Stimulated activated CD4-positive, alpha-beta T cell treated with anti-CD3 and anti-CD28 coated beads, Interleukin-12 subunit alpha, Interleukin-12 subunit beta, amount 100 ng/mL, for 48 hours (primary cell): ENCODE results near the gene MSH5.

Experiments used
- DNase-seq, 3 donors: peaks; one replicate each; pipeline ENCODE4 v3.0.0-alpha.2; 2020; ENCODE audit warnings: low read depth in 2 of 3, low spot score in 1 of 3

Gene MSH5

DNA sequence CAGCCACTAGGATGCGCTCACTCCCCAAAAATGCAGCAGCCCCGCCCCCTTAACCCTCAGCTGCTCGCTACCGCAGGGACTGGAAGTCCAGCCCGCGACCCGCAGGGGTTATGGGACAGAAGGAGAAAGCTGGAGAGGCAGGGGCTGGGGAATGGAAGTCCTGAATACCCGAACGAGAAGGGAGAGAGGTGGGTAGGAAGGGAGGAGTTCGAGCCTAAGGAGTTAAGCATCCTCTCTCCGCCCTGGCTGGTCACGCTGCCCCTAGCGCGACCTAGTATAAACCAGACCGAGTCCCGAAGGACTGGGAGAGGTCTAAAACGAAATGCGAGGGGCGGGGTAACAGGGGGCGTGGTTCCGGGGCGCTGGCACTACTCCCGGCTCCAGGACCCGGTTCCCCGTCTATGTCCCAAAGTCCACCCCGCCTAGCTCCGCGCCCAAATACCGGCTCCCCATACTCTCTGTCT, 10.3 kb upstream of the MSH5 start:
- DNase-seq = peak; percentile 52 to 79 (median 73)

- peak in 2 of 3 donors; percentile 49 to 54 for DNase-seq
These were observed 9.7 kb upstream of the MSH5 start for GRCh38 chr6:31729979-31730630.

- no peak for DNase-seq
These were observed 9.1 kb upstream of the MSH5 start for GRCh38 chr6:31730631-31731086.

DNA sequence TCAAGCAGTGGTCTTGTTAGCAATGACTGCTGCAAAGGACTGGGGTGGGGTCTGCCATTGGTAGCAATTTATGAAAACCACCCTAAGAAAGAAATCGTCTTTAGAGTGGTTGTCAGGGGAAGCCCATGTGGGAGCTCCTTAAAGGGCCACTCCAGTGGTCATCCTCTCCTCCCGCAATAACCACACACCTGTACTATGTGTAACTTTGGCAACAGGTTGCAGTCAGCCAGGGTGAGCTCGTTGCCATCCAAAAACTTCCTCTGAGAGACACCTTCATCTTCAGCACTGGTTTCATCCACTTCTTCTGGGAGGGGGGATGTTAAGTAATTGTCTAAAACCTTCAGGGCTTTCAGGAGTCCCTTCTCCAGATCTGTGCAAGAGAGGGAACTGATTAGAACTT, 7.8 kb upstream of the MSH5 start:
- no peak for DNase-seq

GRCh38 chr6:31733734-31734133, 6.1 kb upstream of the MSH5 start:
- no peak for DNase-seq

DNA sequence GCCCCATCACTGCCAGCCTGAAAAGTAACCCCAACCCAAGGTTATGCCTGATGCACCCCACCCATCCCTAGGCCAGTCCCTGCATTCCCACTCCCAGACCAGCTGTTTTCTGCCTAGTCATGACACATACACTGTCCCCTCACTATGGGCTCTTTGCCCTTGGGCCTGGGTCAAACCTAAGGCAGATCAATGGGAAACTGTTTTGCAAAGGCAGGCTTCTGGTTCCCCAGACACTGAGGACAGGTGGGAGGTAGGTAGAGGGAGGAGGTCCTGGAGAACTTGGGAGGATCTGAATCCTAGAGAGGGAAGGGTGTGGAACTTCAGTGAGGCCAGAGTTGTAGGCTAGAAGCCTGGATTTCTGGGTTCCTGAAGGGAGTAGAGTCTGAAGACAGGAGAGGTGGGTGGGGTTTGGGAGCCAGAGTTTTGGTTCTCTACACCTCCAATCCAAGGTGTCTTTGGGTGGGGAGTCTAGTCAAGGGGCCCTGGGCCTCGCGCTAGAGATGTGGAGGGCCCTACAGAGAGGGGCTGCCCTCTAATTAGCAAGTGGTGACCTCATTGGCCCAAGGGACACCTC, 5.5 kb upstream of the MSH5 start:
- DNase-seq = no peak

DNA sequence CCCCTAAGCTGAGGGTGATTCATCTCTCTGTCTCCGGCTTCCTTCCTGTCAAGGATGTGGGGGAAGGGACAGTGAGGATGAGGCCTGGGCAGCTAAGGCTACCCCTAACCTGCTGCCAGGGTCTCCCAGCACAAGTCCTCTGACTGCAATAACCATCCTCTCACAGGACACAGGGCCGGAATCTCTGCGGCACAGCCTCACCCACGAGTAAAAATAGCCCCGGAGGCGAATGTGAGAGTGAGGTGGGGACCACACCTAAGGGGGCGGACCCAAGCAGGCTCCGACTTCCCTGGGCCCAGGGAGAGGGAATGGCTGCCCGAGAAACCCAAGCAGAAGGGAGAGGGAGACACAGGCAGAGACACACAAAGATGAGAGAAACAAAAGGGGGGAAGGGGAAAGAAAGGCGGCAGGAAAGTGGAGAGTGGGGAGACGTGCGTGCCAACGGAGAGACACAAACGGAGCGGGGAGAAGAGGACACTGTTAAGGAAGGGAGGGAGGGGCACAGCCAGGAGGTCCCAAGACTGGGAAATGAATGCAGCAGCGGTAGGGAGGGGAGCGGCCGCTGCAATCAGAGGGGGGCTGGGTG, 4.9 kb upstream of the MSH5 start:
- peak in 1 of 3 donors; percentile 31 for DNase-seq

DNA sequence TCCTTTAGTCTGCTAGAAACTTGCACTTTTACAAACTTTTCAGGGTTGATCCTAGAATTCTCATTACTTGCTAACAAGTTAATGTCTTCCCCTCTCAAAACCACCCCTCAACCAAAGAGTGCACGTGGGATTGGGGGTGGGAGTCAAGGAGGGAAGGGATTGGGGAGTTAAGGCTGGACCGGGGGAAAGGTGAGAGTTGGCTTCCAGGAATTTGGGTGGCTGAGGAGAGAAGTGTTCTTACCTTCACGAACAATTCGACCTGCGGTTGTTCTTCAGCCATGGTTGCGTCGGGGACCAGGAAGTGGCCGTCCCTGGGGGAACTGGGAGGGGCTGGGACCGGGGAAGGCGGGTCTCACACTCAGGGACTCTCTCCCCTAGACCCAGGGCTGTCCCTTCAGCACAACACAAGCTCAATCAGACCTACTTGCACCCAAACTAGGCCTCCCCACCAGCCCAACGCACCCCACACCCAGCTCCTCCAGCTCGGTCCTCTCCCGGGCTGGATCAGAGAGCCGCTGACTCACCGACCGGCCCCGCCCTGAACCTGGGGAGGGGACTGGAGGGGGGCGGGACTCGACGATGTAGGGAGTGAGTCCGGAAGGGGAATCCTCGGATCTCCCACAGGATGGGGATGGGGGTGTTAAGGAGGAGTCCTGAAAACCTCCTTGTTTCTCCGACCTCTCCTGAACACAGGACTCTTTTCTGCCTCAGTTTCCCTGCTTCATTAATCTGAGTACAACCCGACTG, 3.6 kb upstream of the MSH5 start, which contains the start of gene CLIC1:
CLIC1 (minus strand) TSS at position 510 of the 747 bp plus-strand sequence; CDS start at position 280, 230 bp downstream.
- DNase-seq = peak; percentile 68 to 79 (median 79)

DNA sequence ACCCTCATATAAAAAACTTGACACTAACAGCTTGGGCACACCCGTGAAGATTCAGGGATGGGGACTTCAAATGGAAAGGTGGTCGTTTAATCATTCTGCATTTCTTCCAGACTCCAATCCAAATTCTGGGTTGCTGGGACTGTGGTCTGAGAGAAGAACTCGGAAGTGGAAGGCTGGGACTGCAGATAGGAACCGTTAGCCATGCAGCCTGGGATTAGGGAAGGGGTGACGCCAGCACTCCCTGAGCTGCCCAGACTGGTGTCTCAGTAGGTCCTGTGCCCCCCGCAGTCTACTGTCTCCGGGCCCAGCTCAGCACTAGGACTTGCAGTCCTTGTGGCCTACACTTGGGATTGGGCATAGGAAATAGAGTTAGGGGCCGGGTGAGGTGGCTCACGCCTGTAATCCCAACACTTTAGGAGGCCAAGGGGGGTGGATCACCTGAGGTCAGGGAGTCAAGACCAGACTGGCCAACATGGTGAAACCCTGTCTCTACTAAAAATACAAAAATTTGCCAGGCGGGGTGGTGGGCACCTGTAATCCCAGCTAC, 3.0 kb upstream of the MSH5 start:
- DNase-seq = no peak

DNA sequence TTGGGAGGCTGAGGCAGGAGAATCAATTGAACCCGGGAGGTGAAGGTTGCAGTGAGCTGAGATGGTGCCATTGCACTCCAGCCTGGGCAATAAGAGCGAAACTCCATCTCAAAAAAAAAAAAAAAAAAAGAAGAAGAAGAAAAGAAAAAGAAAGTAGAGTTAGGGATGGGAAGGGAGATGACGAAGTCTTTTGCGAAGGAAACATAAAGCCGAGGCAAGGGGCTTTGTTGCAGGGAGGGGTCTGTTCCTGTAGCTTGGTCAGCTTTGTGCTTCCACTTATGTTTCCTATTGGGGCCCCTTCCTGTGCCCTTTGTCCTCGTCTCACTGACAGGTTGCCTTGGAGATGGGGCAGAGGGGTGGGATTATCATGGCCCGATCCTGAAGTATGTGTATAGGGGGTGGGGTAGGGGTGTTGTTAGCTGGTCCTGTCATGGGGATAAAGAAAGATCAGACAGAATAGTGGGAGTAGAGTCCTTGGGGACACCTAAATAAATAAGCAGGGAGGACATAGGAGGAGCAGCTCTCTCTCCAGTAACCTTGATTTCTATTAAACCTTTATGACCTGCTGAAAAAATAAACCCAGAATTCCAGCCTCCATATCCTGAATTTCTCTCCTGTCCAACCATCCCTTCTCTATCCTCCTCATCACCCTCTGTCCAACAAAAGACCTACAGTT, 2.4 kb upstream of the MSH5 start:
- DNase-seq = no peak

DNA sequence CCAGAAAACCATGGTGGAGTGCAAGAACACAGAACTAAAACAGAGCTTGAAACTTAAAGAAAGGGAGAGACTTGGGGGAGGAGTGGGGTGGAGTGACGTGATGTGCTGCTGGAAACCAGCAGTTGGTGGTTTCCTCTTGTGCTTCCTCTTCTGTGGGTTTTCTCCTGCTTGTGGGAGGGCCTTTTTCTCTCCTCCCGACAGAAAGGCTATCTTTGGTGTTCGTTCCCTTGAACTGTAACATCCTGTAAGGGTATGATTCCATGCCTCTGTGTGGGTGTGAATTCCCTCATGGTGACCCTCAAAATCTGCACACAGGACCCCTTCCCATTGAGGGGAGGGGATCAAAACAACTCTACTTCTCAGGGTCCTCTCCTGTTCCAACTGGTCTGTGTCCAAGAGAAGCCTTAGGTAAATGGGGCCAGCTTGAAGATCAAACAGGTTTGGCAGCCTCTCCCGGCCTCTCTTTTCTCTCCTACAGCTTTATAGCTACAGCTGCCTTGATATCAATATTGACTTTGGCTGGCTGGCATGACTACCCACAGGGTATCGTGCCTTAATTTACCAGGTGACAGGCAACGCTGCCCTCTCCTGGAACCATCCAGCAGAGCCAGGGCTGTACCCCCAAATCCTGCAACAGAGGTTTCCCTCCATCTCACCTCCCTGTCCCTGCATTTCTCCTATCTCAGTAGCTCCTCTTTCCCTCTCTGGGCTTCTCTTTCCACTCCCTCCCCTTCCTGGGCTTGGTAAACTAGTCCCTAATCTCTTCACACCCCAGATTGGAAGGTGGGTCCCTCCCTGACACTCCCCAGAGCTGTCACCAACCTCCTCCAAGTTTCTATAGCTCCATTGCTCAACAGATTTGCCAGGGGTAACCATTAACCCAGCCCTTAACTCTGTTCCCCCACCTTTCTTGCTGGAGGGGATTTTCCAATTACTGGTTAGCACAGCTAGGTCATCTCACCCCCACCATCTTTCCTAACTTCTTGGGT, 1.5 kb upstream of the MSH5 start:
- DNase-seq = peak in 2 of 3 donors; percentile 50 to 56

- no peak for DNase-seq
These were observed 805 bp downstream of the MSH5 start for GRCh38 chr6:31740397-31741223.

- no peak for DNase-seq
These were observed 2.0 kb downstream of the MSH5 start for GRCh38 chr6:31741815-31742214.

DNA sequence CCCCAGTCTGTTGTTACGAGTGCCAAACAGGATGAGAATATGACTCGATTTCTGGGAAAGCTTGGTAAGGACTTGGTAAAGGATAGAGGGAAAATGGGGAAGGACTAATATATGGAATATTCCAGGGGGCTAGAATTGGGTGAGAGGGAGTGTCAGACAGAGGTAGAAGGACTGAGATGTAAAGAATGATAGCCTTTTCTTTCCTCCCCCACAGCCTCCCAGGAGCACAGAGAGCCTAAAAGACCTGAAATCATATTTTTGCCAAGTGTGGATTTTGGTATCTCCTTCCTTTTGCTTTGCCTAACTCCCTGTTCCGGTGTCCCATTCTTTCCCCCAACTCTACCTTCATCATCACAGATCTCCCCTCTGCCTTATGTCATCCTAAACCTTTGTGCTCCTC, 3.1 kb downstream of the MSH5 start:
- DNase-seq = no peak

GRCh38 chr6:31744422-31744821, 4.6 kb downstream of the MSH5 start:
- no peak for DNase-seq

GRCh38 chr6:31749301-31750036, 9.7 kb downstream of the MSH5 start:
- DNase-seq = no peak

DNA sequence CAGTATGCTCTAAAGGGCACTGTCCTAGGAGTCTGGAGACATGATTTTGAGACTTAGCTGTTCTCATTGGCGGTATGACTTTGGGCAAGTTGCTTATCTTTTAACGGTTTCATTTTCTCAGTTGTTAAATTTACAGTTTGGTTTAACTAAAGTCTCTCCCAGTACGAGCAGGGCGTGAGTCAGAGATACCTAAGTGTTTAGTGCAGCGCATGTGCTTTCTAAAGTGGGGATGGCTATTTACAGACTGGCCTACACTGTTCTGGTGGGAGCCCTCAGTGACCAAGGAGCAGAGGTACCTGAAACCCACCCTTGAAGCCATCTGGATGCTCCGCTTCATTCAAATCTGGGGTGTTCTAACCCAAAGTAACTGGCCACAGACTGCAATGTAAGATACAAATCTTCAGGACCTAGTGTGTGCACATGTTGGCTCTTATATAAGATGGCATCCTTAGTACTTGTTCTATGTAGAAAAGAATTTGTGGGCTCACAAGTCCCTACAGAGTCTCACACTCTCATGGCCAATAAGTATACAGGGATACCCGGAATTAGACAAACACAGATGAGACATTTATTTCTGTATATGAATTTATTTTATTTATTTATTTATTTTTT, 10.7 kb downstream of the MSH5 start:
- DNase-seq = no peak
